Fibroblast of villous mesenchyme (primary cell): Measurements from ENCODE around the gene SCAMP3. TPM values are rescaled to one million over a fixed set of nuclear protein-coding genes. Genes with fewer than 3 reads are reported as not detected.

ENCODE experiments used
- DNase-seq: peaks from one replicate; pipeline ENCODE4 v3.0.0-alpha.2; 2010; ENCODE audit warnings: low read depth
- H3K4me3 ChIP-seq: 2 replicates; pipeline ENCODE4 v1.5.1; 2011; ENCODE audit warnings: low read depth, mild to moderate bottlenecking, low read length
- total RNA-seq: library from RNA; depleted of rRNA; stranded (reverse); fragments of >200 nt; gene quantifications from 2 replicates; pipeline ENCODE4 v1.2.3, GENCODE V29; 2012
- TF ChIP-seq, protein P1 (sequence below): IDR thresholded peaks from 2 replicates; pipeline ENCODE4 v1.5.1; 2012; ENCODE audit warnings: low read depth, mild to moderate bottlenecking, low read length; ENCODE audit not compliant: insufficient read depth

SCAMP3 gene
- total RNA-seq, 1 donor: 33.7 TPM

DNA sequence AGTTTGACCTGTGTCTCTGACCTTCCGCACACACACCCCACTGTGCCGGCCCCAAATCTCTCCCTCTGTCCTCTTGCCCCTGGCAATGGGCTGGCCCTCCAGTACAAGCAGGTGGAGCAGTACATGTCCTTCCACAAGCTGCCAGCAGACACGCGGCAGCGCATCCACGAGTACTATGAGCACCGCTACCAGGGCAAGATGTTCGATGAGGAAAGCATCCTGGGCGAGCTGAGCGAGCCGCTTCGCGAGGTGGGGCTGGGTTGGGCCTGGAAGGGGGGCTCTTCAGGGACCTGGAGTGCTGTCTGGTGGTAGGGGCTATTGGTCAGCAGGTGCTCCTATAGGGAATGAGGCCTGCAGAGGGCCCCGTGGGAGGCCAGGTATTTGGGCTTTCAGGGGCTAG is 22.9 kb upstream of the SCAMP3 start:
- TF ChIP-seq, protein P1, sequence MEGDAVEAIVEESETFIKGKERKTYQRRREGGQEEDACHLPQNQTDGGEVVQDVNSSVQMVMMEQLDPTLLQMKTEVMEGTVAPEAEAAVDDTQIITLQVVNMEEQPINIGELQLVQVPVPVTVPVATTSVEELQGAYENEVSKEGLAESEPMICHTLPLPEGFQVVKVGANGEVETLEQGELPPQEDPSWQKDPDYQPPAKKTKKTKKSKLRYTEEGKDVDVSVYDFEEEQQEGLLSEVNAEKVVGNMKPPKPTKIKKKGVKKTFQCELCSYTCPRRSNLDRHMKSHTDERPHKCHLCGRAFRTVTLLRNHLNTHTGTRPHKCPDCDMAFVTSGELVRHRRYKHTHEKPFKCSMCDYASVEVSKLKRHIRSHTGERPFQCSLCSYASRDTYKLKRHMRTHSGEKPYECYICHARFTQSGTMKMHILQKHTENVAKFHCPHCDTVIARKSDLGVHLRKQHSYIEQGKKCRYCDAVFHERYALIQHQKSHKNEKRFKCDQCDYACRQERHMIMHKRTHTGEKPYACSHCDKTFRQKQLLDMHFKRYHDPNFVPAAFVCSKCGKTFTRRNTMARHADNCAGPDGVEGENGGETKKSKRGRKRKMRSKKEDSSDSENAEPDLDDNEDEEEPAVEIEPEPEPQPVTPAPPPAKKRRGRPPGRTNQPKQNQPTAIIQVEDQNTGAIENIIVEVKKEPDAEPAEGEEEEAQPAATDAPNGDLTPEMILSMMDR: no peak
- H3K4me3 ChIP-seq: no peak overlapping the region
- DNase-seq: no peak

DNA sequence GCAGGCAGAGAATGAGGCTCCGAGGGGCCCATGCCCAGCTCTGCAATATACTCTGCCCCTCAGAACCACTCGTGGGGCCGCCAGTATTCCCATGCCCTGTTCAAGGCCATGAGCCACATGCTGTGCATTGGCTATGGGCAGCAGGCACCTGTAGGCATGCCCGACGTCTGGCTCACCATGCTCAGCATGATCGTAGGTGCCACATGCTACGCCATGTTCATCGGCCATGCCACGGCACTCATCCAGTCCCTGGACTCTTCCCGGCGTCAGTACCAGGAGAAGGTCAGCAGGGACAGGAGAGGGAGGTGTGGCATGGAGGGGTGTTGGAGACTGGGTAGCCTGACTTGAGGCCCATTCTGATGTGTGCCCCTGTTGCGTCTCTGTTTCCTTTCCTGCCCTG is 22.3 kb upstream of the SCAMP3 start:
- H3K4me3 ChIP-seq: no peak overlapping the region
- TF ChIP-seq, protein P1: no peak
- DNase-seq: no peak

DNA sequence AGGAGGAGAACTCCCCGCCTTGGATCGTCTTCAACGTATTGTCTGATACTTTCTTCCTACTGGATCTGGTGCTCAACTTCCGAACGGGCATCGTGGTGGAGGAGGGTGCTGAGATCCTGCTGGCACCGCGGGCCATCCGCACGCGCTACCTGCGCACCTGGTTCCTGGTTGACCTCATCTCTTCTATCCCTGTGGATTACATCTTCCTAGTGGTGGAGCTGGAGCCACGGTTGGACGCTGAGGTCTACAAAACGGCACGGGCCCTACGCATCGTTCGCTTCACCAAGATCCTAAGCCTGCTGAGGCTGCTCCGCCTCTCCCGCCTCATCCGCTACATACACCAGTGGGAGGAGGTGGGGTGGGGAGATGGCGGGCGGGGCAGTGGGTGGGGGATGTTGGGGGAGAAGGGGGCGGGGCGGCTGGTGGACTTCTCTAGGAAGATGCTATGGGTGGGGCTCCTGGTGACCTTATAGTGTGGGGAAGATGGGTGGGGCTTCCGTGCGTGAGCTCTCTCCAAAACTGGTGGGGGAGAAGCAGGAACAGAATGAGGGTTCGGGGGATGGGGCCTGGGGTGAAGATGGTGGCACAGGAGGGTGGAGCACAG is 20.4 kb upstream of the SCAMP3 start:
- TF ChIP-seq, protein P1: no peak
- no peak overlapping the region for H3K4me3 ChIP-seq
- DNase-seq: no peak

DNA sequence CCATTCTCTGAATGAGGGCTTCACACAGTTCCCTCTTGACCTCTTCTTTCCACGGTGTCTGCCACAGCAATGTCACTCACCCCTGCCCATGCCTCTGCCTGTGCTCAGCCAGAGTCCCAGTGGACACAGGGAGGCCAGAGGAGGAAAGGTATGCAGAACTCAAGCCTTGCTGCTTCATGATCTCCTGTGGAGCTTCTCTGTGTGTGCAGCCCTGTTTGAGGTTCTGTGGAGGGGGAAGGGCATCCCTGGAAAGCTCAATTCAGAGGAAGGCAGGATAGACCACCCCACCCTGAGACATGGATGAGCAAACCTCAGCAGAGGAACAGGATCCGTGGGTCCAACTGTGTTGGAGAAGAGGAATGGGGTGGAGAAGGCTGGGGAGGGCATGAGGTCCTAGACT is 17.1 kb upstream of the SCAMP3 start:
- TF ChIP-seq, protein P1: no peak
- DNase-seq: no peak
- H3K4me3 ChIP-seq: no peak overlapping the region

DNA sequence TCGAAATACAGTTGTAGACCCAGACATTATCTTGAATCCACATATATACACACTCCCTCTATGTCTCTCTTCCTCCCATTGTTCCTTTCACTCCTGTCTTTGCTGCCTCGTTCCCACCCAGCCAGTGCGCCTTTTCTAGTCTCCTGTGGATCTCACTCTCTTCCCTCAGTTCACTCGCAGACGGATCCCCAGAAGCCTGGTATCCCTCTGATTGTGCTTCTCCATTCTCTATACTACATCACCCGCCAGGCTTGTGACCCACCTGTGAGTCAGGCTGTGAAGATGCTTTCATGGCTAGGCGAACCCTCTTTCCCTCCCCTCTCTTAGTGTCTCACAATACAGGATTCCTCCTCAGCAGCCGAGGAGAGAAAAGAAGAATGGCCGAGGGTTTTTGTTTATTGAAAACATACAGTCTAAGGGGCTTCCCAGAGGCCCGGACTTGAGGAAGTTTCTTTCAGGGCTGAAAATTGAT is 16.6 kb upstream of the SCAMP3 start:
- H3K4me3 ChIP-seq: no peak overlapping the region
- TF ChIP-seq, protein P1: no peak
- no peak for DNase-seq

DNA sequence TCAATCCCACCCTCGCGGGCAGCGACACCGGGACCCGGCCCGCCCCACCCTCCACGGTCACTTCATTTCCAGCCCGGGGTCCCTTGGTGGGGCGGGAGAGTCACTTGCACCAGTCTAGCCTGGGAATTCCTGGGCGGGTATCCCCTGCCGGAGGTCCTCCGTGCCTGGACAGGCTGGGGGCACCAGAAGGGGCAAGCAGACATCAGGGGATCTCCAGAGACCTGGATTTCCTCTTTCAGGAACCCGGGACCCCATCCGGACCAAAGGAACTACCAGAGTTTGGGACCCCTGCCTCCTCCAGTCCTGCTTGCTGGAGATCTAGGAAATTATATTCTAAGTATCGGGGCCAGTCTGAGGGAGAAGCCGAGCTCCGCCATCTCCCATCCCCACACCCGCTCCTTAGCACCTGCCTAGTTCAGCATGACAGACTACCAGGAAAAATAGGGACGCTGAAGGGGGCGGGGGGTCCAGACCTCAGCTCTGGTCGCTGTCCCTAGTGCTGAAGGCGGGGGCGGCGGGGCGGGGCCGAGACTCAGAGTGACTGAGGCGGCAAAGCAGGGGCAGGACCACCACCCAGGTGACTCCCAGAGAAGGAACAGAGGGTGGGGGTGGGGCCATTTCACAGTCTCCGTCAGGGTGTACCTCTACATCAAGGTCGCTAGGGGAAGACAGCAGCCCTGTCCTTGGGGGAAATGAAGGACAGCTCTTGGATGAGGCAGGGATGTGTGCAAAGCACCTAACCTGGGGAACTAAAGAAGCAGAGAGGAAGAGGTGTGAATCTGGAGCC is 15.9 kb upstream of the SCAMP3 start:
- peak; percentile 35 for DNase-seq

More for the DNA sequence above, 15.9 kb upstream of the SCAMP3 start:
- TF ChIP-seq, protein P1: peak; percentile 38
- peak overlapping the region; percentile 66 for H3K4me3 ChIP-seq
